ENCODE data around the gene KRT5.

GRCh38 chr12:52497975-52498374 is 22.2 kb downstream of the KRT5 start:
- TF ChIP-seq CTCF (IDR thresholded peaks at IDR 0.05) (no peak), POLR2A (IDR thresholded peaks at IDR 0.05) (no peak)

Measured in Peyer's patch (tissue), 4 donors.